Measurements from ENCODE around the gene VANGL2.

DNA sequence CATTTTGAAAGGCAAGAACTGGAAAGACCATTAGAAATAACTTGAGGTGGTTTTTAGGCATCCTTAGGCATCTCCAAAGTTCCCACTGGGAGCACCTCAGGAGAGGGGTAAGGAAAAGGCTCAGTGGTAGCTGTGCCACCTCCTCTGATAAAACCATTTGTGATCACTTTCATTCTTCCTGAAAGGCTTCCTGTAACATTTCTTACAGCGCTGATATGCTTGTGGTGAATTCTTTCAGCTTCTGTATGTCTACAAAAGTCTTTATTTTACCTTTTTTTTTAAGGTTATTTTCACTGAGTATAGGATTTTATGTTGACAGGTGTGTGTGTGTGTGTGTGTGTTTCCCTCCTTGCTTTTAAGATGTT lies 54.8 kb downstream of the VANGL2 start:
- TF ChIP-seq, protein P1, sequence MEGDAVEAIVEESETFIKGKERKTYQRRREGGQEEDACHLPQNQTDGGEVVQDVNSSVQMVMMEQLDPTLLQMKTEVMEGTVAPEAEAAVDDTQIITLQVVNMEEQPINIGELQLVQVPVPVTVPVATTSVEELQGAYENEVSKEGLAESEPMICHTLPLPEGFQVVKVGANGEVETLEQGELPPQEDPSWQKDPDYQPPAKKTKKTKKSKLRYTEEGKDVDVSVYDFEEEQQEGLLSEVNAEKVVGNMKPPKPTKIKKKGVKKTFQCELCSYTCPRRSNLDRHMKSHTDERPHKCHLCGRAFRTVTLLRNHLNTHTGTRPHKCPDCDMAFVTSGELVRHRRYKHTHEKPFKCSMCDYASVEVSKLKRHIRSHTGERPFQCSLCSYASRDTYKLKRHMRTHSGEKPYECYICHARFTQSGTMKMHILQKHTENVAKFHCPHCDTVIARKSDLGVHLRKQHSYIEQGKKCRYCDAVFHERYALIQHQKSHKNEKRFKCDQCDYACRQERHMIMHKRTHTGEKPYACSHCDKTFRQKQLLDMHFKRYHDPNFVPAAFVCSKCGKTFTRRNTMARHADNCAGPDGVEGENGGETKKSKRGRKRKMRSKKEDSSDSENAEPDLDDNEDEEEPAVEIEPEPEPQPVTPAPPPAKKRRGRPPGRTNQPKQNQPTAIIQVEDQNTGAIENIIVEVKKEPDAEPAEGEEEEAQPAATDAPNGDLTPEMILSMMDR (IDR thresholded peaks at IDR 0.05; ENCODE audit: low read length), result no peak
- TF ChIP-seq EZH2 (IDR thresholded peaks at IDR 0.05; ENCODE audit: borderline replicate concordance, low read length), result no peak

All from OCI-LY1 (cell line).